Measurements from ENCODE around the gene PLXDC2.
"Not testable (repeated sequence)": the region's sequence is repeated elsewhere in the genome, so short reads cannot be mapped to it uniquely, and the experiment has no call there.

Gene PLXDC2

GRCh38 chr10:19987931-19988330 lies 171.7 kb downstream of the PLXDC2 start:
- no peak for DNase-seq

DNA sequence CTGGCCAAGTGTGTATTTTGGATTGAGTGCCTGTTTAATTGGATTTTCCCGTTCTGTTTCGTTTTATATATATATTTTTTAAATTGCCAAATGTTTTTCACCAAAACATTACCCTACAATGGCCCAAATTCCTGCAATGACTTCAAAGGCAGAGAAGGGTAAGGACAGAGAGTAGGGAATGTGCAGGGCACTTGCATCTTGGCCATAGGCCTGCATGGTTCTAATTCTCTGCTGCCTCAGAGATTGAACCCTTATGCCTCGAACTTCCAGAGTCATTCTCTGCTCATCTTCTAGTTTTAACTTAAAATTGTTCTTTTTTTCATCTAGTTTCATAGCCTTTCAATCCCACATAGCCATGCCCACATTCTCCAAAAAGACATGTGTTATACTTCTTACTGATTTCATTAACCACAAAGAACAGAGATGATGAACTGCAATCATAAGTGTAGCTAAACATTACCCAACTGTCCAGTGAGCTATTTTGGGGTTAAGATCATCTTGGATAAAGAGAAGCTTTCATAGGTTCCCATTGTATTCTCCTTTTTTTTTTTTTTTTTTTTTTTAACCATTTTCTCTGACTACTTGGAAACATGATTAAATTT lies 177.6 kb downstream of the PLXDC2 start:
- no peak for DNase-seq

GRCh38 chr10:19998482-19998881 lies 182.2 kb downstream of the PLXDC2 start:
- DNase-seq: no peak

GRCh38 chr10:19999431-19999830 lies 183.2 kb downstream of the PLXDC2 start:
- no peak for DNase-seq

GRCh38 chr10:20002026-20002425 lies 185.8 kb downstream of the PLXDC2 start:
- DNase-seq: not testable (repeated sequence)

GRCh38 chr10:20002657-20003056 lies 186.4 kb downstream of the PLXDC2 start:
- no peak for DNase-seq

DNA sequence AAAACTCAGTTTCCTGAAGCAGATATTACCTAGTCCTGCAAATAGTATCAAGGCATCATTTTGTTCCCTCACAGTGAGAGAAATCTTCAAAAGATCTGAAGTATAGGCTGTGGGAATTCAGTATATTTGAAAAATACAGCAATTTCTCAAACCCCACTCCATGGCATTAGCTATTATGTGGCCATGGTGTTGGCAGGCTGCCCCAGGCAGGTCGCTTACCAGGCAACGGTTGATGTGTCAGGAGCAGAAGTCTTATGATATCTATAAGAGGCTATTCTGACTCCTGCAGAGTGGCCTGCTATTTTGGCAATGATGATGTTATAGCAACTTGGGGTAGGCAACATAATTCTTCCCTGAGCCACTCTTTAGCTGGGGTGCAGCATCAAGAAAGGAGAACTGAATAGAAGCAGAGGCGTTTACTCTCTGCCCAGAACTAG lies 187.9 kb downstream of the PLXDC2 start:
- DNase-seq: no peak

DNA sequence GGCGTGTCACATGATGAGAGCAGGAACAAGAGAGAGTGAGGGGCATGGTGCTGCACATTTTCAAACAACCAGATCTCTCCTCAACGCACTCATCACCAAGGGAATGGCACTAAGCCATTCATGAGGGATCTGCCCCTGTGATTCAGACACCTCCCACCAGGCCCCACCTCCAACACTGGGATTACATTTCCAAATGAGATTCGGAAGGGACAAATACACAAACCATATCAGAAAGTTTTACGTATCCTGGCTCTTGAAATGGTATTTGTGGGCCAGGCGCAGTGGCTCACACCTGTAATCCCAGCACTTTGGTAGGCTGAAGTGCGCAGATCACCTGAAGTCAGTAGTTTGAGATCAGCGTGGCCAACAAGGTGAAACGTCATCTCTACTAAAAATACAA lies 189.4 kb downstream of the PLXDC2 start:
- no peak for DNase-seq

DNA sequence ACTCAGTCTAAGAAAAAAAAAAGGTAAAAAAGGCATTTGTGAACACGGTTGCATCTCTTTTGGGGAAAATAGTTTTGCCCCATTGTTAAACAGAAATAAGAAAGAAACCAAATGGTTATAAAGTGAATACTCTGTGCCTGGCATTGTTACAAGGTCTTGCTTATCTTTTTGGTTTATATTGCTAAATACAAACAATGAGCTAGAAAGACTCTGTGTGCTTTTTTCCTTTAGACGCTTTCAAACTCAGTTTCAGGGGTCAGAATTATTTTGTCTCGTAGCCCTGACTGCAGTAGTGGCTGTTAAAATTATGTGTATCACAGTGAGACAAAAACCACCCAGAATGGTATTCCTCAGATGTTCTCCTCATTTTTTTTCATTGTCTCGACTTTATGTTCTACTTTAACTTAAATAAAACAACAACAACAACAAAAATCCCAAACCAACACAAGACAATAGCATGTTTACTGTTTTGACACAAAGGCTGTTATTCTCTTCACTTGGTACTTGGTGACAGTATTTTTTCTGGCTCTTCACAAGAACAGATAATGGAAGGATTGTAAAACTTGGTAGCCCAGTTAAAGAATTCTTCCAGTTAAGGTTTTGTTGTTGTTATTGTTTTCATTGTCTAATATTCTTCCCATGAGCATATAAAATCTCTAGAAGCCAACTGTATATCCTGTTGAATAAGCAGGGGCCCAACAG lies 190.1 kb downstream of the PLXDC2 start:
- no peak for DNase-seq

DNA sequence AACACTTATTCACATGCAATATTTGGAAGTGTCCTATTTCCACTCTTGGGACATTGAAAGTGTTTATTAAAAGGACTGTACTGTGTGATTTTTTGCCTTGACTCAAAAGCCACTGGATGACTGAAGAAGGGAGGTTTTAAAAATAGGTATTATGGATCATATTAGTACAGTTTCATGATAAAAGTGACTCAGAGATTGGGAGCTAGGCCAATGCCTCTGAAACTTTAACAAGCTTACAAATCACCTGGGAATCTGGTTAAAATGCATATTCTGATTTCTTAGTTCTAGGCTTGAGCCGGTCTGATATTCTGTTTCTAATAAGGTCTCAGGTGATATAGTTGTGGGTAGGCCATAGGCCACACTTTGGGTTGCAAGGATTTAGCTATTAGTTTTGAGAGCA lies 191.2 kb downstream of the PLXDC2 start:
- DNase-seq: no peak

DNA sequence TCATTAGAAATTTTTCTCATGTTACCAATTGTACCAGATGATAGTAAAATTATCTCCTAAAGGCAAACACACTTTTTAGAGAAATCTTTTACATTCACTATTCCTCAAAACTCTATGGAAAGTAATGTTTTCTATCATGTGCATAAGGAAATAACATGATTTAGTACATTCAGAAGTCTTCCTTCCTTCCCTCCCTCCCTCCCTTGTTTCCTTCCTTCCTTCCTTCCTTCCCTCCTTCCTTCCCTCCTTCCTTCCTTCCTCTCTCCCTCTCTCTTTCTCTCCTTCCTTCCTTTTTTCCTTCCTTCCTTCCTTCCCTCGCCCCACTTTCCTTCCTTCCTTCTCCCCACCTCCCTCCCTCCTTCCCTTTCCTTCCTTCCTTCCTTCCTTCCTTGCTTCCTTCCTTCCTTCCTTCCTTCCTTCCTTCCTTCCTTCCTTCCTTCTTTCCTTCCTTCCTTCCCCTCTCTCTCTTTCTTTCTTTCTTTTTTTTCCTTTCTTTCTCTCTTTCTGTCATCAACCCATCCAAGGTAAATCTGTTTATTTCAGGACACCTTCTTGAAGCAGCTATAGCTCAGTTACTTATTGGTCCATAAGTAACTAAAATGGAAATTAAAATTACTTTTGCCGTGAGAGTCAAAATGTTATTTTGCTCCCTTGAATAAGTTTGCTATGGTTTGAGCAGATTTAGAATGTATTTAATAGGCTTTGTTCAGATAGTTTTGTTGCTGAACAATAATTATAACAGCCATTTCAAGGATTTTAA lies 197.9 kb downstream of the PLXDC2 start:
- no peak for DNase-seq

DNA sequence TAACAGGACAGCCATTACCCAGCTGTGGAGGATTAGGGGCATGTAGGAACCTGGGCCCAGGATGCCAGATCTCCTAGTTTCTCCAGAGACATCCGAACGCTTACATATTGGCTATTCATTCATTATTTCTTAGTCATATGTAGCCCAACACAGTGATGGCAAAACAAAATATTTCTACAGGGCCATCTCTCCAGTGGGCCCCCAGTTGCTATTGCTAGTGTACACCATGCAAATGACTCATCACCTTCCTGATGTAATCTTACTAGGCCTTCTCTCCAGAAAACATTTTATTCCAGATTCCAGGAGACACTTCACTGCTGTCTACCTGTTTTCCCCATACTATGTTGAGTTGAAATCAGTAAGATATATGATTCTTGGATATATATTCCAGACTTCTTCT lies 201.7 kb downstream of the PLXDC2 start:
- no peak for DNase-seq

- DNase-seq: no peak
Observed at GRCh38 chr10:20020677-20021076, 204.4 kb downstream of the PLXDC2 start.

- DNase-seq: no peak
Observed at GRCh38 chr10:20029523-20029922, 213.3 kb downstream of the PLXDC2 start.

DNA sequence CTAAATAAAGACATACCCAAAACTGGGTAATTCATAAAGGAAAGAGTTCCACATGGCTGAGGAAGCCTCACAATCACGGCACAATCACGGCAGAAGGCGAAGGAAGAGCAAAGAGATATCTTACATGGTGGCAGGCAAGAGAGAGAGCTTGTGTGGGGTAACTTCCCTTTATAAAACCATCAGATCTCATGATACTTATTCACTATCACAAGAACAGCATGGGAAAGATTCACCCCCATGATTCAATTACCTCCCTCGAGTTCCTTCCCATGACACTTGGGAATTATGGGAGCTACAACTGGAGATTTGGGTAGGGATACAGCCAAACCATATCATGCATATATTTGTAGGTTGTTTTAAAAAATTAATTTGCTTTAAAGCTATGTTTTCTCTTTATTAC lies 217.2 kb downstream of the PLXDC2 start:
- no peak for DNase-seq

DNA sequence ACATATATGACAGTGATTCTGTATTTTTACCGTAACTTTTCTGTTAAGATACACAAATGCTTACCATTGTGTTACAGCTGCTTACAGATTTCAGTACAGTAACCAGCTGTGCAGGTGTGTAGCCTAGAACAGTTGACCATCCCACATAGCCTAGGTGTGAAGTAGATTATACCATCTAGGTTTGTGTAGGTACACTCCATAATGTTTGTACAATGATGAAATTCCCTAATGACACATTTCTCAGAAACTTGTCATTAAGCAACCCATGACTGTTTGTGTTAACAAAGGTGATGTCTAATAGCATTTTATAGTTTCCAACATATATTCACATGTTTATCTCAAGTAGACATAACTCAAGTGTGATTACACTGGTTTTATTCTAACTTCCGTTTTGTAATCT lies 218.5 kb downstream of the PLXDC2 start:
- DNase-seq: no peak

- no peak for DNase-seq
Observed at GRCh38 chr10:20040012-20040411, 223.8 kb downstream of the PLXDC2 start.

- DNase-seq: no peak
Observed at GRCh38 chr10:20041931-20042330, 225.7 kb downstream of the PLXDC2 start.

DNA sequence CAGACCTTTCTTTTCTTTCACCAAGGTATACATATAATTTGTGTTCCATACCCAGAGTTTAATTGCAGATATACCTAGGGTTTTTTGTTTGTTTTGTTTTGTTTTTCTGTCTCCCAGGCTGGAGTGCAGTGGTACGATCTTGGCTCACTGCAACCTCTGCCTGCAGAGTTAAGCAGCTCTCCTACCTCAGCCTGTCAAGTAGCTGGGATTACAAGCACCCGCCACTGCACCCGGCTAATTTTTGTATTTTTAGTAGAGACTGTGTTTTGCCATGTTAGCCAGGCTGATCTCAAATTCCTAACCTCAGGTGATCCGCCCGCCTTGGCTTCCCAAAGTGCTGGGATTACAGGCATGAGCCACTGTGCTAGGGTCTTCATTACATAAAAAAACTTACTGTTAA lies 228.9 kb downstream of the PLXDC2 start:
- DNase-seq: not testable (repeated sequence)

DNA sequence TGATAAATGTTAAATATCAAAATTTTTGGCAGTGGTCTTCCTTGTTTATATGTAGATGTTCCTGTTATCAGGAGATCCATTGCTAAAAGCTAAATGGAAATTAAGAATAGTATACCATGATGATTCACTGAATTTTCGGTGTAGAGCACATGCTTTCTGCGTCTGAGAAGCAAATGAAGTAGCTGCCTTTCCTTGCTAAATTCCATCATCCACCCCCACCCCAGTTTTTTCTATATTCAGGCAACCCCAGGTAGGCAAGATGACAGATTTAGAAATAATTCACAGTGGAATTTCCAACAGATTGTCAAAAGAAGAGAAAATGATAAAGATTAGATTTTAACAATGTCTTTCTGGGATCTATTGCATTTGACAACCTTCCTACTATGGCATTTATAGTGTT lies 231.9 kb downstream of the PLXDC2 start:
- no peak for DNase-seq

- no peak for DNase-seq
Observed at GRCh38 chr10:20058135-20058534, 241.9 kb downstream of the PLXDC2 start.

- no peak for DNase-seq
Observed at GRCh38 chr10:20059084-20059835, 243.0 kb downstream of the PLXDC2 start.

DNA sequence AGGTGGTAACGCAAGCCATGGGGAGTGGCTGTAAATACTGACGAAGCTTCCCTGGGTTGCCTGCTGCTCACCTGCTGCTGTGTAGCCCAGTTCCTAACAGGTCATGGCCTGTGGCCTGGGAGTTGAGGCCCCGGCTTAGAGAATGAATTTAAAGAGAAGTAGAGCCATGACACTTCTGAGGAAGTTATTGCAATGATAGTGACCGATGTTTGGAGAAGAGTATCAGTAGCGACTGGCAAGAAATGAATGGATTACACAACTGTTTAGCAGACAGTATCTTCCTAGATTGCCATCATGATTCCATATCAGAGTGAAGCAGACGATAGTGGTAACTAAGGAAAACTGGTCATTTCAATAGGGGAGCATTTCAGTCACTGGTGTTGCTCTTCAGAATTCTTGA lies 249.6 kb downstream of the PLXDC2 start:
- no peak for DNase-seq

Measured in NCI-H510A (cell line).